Measurements from ENCODE around the gene ANGPT4.

The ANGPT4 gene

GRCh38 chr20:841568-842546 is 74.3 kb downstream of the ANGPT4 start:
- no peaks in the 10 kb centered on the region for H3K27me3 ChIP-seq (replicated peaks; ENCODE audit: control insufficient read depth, insufficient read depth, low read length)
- DNase-seq (ENCODE audit: extremely low read depth, insufficient read length), result no peak

GRCh38 chr20:840858-841567 is 75.1 kb downstream of the ANGPT4 start:
- DNase-seq (ENCODE audit: extremely low read depth, insufficient read length), result no peak
- Histone ChIP-seq H3K27me3 (replicated peaks; ENCODE audit: control insufficient read depth, insufficient read depth, low read length) (no peaks in the 10 kb centered on the region), H3K4me3 (replicated peaks; ENCODE audit: low read depth, low read length) (peak overlapping the region; percentile 54), H3K36me3 (ENCODE audit: control insufficient read depth, insufficient read depth, low read length) (peaks cover 3% of the 10 kb centered on the region)
- TF ChIP-seq CTCF (IDR thresholded peaks at IDR 0.05; ENCODE audit: insufficient read depth, low read length, poor library complexity, severe bottlenecking), result no peak

More at GRCh38 chr20:841568-842546, 74.3 kb downstream of the ANGPT4 start:
- no peak for TF ChIP-seq CTCF (IDR thresholded peaks at IDR 0.05; ENCODE audit: insufficient read depth, low read length, poor library complexity, severe bottlenecking)
- Histone ChIP-seq H3K36me3 (ENCODE audit: control insufficient read depth, insufficient read depth, low read length) (peaks cover 3% of the 10 kb centered on the region), H3K4me3 (replicated peaks; ENCODE audit: low read depth, low read length) (peak overlapping the region; percentile 54)

GRCh38 chr20:840503-840857 is 75.7 kb downstream of the ANGPT4 start:
- no peak for TF ChIP-seq CTCF (IDR thresholded peaks at IDR 0.05; ENCODE audit: insufficient read depth, low read length, poor library complexity, severe bottlenecking)
- no peaks in the 10 kb centered on the region for H3K27me3 ChIP-seq (replicated peaks; ENCODE audit: control insufficient read depth, insufficient read depth, low read length)
- H3K4me3 ChIP-seq (replicated peaks; ENCODE audit: low read depth, low read length), result no peak overlapping the region
- no peak for DNase-seq (ENCODE audit: extremely low read depth, insufficient read length)
- no peaks in the 10 kb centered on the region; the same call in 1 of the 2 replicates for H3K36me3 ChIP-seq (ENCODE audit: control insufficient read depth, insufficient read depth, low read length)

GRCh38 chr20:839626-840025 is 76.5 kb downstream of the ANGPT4 start:
- Histone ChIP-seq H3K27me3 (replicated peaks; ENCODE audit: control insufficient read depth, insufficient read depth, low read length) (no peaks in the 10 kb centered on the region), H3K4me3 (replicated peaks; ENCODE audit: low read depth, low read length) (no peak overlapping the region), H3K36me3 (ENCODE audit: control insufficient read depth, insufficient read depth, low read length) (no peaks in the 10 kb centered on the region)
- TF ChIP-seq CTCF (IDR thresholded peaks at IDR 0.05; ENCODE audit: insufficient read depth, low read length, poor library complexity, severe bottlenecking), result no peak
- no peak for DNase-seq (ENCODE audit: extremely low read depth, insufficient read length)

GRCh38 chr20:839015-839414 is 77.1 kb downstream of the ANGPT4 start:
- Histone ChIP-seq H3K36me3 (ENCODE audit: control insufficient read depth, insufficient read depth, low read length) (no peaks in the 10 kb centered on the region), H3K4me3 (replicated peaks; ENCODE audit: low read depth, low read length) (no peak overlapping the region), H3K27me3 (replicated peaks; ENCODE audit: control insufficient read depth, insufficient read depth, low read length) (no peaks in the 10 kb centered on the region)
- no peak for DNase-seq (ENCODE audit: extremely low read depth, insufficient read length)
- no peak for TF ChIP-seq CTCF (IDR thresholded peaks at IDR 0.05; ENCODE audit: insufficient read depth, low read length, poor library complexity, severe bottlenecking)
